Measurements from ENCODE around the gene CBARP. TPM values are rescaled to one million over a fixed set of nuclear protein-coding genes. Genes with fewer than 3 reads are reported as not detected.
A peak's percentile ranks its signal among the peaks of the same experiment; 100 is the strongest.

CBARP gene
- total RNA-seq, 1 donor = 1.8 TPM

DNA sequence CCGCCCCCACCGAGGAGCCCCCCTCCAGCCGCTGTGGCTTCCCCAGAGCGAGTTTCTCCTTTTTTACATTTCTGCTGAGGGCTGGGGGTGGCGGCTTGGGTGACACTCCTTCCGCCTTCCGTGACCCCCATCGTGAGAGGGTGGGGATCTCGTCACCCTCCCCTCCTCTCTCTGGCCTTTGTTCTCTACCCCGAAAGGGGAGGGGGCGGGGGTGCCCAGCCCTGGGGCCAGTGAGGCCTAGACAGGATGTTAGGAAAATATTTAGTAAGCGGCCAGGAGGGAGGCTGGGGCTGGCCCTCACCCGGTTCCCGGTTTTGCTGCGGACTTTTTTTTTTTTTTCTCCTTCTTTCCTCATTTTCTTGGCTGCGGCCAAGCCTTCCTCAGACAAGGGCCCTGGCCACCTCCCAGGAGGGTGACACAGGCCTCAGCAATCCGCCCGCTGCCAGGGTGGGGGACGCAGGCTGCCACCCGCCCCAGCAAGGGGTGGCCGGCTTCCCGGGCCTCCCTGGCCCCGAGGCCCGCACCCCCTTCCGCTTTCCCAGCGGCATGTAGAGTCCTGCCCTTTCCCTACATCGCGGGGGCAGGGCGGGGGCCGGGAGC lies 14.5 kb upstream of the CBARP start:
- no peaks in the 10 kb centered on the region for H3K27me3 ChIP-seq (ENCODE audit: insufficient read depth, low read length)
- peaks cover 45% of the 10 kb centered on the region for H3K36me3 ChIP-seq (ENCODE audit: insufficient read depth, low read length)
- peaks cover 64% of the 10 kb centered on the region for H3K79me2 ChIP-seq (ENCODE audit: insufficient read depth, low read length)
- H3K4me1 ChIP-seq (ENCODE audit: insufficient read depth, low read length) = peaks cover 32% of the 10 kb centered on the region
- no peak overlapping the region for H2AFZ ChIP-seq (ENCODE audit: low read length)
- peak overlapping the region; percentile 87 for H3K4me2 ChIP-seq (ENCODE audit: insufficient read depth, low read length)
- DNase-seq (ENCODE audit: insufficient read length, low spot score, missing footprints) = peak; percentile 99
- H4K20me1 ChIP-seq (ENCODE audit: insufficient read depth, low read length) = peaks cover 38% of the 10 kb centered on the region
- TF ChIP-seq, protein P1, sequence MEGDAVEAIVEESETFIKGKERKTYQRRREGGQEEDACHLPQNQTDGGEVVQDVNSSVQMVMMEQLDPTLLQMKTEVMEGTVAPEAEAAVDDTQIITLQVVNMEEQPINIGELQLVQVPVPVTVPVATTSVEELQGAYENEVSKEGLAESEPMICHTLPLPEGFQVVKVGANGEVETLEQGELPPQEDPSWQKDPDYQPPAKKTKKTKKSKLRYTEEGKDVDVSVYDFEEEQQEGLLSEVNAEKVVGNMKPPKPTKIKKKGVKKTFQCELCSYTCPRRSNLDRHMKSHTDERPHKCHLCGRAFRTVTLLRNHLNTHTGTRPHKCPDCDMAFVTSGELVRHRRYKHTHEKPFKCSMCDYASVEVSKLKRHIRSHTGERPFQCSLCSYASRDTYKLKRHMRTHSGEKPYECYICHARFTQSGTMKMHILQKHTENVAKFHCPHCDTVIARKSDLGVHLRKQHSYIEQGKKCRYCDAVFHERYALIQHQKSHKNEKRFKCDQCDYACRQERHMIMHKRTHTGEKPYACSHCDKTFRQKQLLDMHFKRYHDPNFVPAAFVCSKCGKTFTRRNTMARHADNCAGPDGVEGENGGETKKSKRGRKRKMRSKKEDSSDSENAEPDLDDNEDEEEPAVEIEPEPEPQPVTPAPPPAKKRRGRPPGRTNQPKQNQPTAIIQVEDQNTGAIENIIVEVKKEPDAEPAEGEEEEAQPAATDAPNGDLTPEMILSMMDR (IDR thresholded peaks at IDR 0.05; ENCODE audit: extremely low read depth, low read depth, low read length) = no peak
- peak overlapping the region; percentile 80 for H3K4me3 ChIP-seq (ENCODE audit: insufficient read depth, low read length)
- H3K9me3 ChIP-seq (ENCODE audit: low read depth, low read length) = no peaks in the 10 kb centered on the region
- H3K27ac ChIP-seq (ENCODE audit: low read depth, low read length) = peak overlapping the region; percentile 78

DNA sequence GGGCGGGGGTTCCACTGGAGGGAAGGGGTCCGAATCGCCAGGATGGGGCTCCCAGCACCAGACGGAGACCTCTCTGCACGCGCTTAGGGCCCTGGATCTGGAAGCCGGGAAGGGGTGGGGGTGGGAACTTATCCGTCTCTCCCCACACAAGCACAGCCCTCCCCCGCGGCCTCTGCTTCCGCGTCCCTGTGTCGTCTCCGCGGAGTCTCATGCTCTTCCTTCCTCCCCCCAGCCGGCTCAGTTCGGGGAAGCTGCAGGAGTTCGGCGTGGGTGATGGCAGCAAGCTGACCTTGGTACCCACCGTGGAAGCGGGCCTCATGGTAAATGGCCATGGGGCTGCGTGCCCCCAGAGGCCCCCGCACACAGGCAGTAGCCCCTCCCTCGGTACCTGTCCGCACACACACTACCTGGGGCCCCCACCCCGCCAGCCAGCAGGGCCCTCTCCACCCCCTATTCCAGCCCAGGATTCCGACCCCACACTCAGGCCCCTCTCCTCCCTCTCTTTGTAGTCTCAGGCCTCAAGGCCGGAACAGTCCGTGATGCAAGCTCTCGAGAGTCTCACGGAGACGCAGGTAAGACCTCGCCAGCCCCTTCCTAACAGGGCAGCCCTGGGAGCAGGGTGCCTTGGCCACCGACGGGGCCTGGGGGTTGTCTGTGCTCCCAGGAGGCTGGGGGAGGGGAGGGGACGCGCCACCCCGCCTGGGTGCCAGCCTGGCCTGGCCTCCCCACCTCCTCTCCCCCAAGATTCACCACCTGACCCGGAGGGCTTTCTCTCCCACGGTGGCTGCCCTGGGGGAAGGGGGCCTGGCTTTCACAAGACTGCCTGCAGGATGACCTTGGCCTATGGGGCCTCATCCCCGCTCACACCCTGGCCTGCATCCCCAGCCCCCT lies 13.8 kb upstream of the CBARP start:
- DNase-seq (ENCODE audit: insufficient read length, low spot score, missing footprints) = peak; percentile 92
- Histone ChIP-seq H3K79me2 (ENCODE audit: insufficient read depth, low read length) (peaks cover 58% of the 10 kb centered on the region), H3K4me2 (ENCODE audit: insufficient read depth, low read length) (peak overlapping the region; percentile 87)

DNA sequence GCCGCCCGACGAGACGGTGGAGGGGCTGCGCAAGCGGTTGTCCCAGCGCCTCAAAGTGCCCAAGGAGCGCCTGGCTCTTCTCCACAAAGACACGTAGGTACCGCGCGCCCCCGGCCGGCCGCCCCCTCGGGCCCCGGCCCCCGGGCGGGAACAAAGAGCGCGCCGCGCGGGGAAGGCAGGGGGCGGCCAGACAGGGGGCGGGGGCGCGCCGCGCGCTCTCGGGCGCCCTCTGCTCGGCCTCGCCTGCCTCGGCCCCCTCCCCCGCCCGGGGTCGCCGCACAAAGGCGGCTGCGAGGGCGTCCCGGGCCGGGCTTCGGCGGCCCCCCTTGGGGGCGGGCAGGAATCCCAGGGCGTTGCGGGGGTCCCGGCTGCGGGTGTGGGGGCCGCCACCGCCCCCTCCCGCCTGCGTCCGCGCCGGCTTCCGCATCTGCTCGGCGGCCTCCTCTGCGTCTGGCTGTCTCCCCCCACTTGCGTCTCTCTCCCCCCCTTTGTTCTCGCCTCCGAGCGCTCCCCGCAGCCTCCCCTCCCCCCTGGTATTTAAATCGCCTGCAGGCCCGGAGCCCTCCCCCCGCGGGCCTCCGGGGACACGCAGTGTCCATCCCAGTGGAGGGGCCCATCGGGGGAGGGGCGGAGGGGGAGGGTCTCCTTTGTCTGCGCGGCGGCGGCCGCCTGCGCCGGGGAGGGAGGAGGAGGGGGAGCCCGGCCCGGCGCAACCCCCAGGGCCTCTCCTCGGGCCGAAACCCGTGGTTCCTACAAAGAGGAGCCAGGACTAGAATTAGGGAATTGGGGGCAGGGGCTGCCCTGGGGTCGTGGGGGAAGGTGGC lies 12.8 kb upstream of the CBARP start:
- H2AFZ ChIP-seq (ENCODE audit: low read length) = no peak overlapping the region
- TF ChIP-seq, protein P1 (IDR thresholded peaks at IDR 0.05; ENCODE audit: extremely low read depth, low read depth, low read length) = no peak
- no peaks in the 10 kb centered on the region for H3K27me3 ChIP-seq (ENCODE audit: insufficient read depth, low read length)
- H3K79me2 ChIP-seq (ENCODE audit: insufficient read depth, low read length) = peaks cover 51% of the 10 kb centered on the region
- H3K27ac ChIP-seq (ENCODE audit: low read depth, low read length) = peak overlapping the region; percentile 69
- H3K9me3 ChIP-seq (ENCODE audit: low read depth, low read length) = no peaks in the 10 kb centered on the region
- peak; percentile 88 for DNase-seq (ENCODE audit: insufficient read length, low spot score, missing footprints)
- H4K20me1 ChIP-seq (ENCODE audit: insufficient read depth, low read length) = peaks cover 30% of the 10 kb centered on the region
- peak overlapping the region; percentile 87 for H3K4me2 ChIP-seq (ENCODE audit: insufficient read depth, low read length)
- H3K36me3 ChIP-seq (ENCODE audit: insufficient read depth, low read length) = peaks cover 31% of the 10 kb centered on the region
- peak overlapping the region; percentile 80 for H3K4me3 ChIP-seq (ENCODE audit: insufficient read depth, low read length)
- H3K4me1 ChIP-seq (ENCODE audit: insufficient read depth, low read length) = peaks cover 22% of the 10 kb centered on the region

More for the DNA sequence above, 13.8 kb upstream of the CBARP start:
- no peaks in the 10 kb centered on the region for H3K9me3 ChIP-seq (ENCODE audit: low read depth, low read length)
- peaks cover 31% of the 10 kb centered on the region for H4K20me1 ChIP-seq (ENCODE audit: insufficient read depth, low read length)
- H3K4me3 ChIP-seq (ENCODE audit: insufficient read depth, low read length) = peak overlapping the region; percentile 80
- peaks cover 38% of the 10 kb centered on the region for H3K36me3 ChIP-seq (ENCODE audit: insufficient read depth, low read length)
- no peak overlapping the region for H2AFZ ChIP-seq (ENCODE audit: low read length)
- H3K27ac ChIP-seq (ENCODE audit: low read depth, low read length) = peak overlapping the region; percentile 69
- H3K27me3 ChIP-seq (ENCODE audit: insufficient read depth, low read length) = no peaks in the 10 kb centered on the region
- peaks cover 26% of the 10 kb centered on the region for H3K4me1 ChIP-seq (ENCODE audit: insufficient read depth, low read length)
- TF ChIP-seq, protein P1 (IDR thresholded peaks at IDR 0.05; ENCODE audit: extremely low read depth, low read depth, low read length) = no peak

All from osteoblast (primary cell).